CD14-positive monocyte (primary cell): ENCODE measurements around the gene ESRP2. TPM values are rescaled to one million over a fixed set of nuclear protein-coding genes. Genes with fewer than 3 reads are reported as not detected.

Experiments used
- DNase-seq, 3 donors: peaks; one replicate each; pipeline ENCODE4 v3.0.0-alpha.2; 2011 to 2022
- H2AFZ ChIP-seq: 2 replicates; pipeline ENCODE4 v1.6.0; 2012; ENCODE audit warnings: mild to moderate bottlenecking, low read depth, low read length, inconsistent platforms; ENCODE audit not compliant: insufficient read depth, poor library complexity, severe bottlenecking
- H3K27ac ChIP-seq, 2 donors: 1 replicate in 1 of 2; 2 replicates in 1 of 2; pipeline ENCODE4 v1.5.1; 2012 to 2013; ENCODE audit warnings: low read length in 2 of 2, control low read depth in 1 of 2, inconsistent platforms in 1 of 2, low read depth in 1 of 2, mild to moderate bottlenecking in 1 of 2
- H3K27me3 ChIP-seq, 2 donors: one replicate each; pipeline versions ENCODE4 v1.6.0 to v1.6.1; 2011 to 2013; ENCODE audit warnings: low read length in 2 of 2; ENCODE audit not compliant: control insufficient read depth in 2 of 2, insufficient read depth in 2 of 2
- H3K36me3 ChIP-seq, 2 donors: replicated peaks in 1 of 2; 1 replicate in 1 of 2; 2 replicates in 1 of 2; pipeline versions ENCODE4 v1.5.1 to v1.6.1; 2012 to 2013; ENCODE audit warnings: low read length in 2 of 2, control low read depth in 1 of 2, inconsistent platforms in 1 of 2, mild to moderate bottlenecking in 1 of 2; ENCODE audit not compliant: insufficient read depth in 2 of 2, control insufficient read depth in 1 of 2
- H3K4me1 ChIP-seq, 2 donors: 1 replicate in 1 of 2; 2 replicates in 1 of 2; pipeline versions ENCODE4 v1.5.1 to v1.6.1; 2012 to 2013; ENCODE audit warnings: low read length in 2 of 2, control low read depth in 1 of 2, inconsistent platforms in 1 of 2, mild to moderate bottlenecking in 1 of 2, moderate library complexity in 1 of 2; ENCODE audit not compliant: insufficient read depth in 2 of 2, control insufficient read depth in 1 of 2
- H3K4me2 ChIP-seq: replicated peaks from 2 replicates; pipeline ENCODE3; 2012; ENCODE audit warnings: low read length, moderate library complexity, mild to moderate bottlenecking; ENCODE audit not compliant: poor library complexity, severe bottlenecking; ENCODE audit errors: extremely low read depth
- H3K4me3 ChIP-seq, 3 experiments: fragments of 200-600 bp in 1 of 3; sonication (generic) in 1 of 3; replicated peaks in 1 of 3; 1 replicate in 2 of 3; 2 replicates in 1 of 3; pipeline ENCODE4 v1.5.1; 2011 to 2013; ENCODE audit warnings: low read length in 3 of 3, mild to moderate bottlenecking in 3 of 3, control low read depth in 2 of 3, low read depth in 2 of 3, inconsistent platforms in 1 of 3, moderate library complexity in 1 of 3
- H3K79me2 ChIP-seq: 2 replicates; pipeline ENCODE4 v1.6.0; 2012; ENCODE audit warnings: mild to moderate bottlenecking, control low read depth, inconsistent platforms, low read length, moderate library complexity; ENCODE audit not compliant: insufficient read depth
- H3K9ac ChIP-seq: 2 replicates; pipeline ENCODE4 v1.6.0; 2017; ENCODE audit warnings: low read length, mild to moderate bottlenecking; ENCODE audit not compliant: insufficient read depth, poor library complexity, severe bottlenecking
- H3K9me3 ChIP-seq, 2 donors: replicated peaks in 1 of 2; 1 replicate in 1 of 2; 2 replicates in 1 of 2; pipeline versions ENCODE4 v1.5.1 to v1.6.1; 2012 to 2013; ENCODE audit warnings: low read length in 2 of 2, control low read depth in 1 of 2; ENCODE audit not compliant: control insufficient read depth in 1 of 2, insufficient read depth in 1 of 2
- H4K20me1 ChIP-seq: 2 replicates; pipeline ENCODE4 v1.6.0; 2012; ENCODE audit warnings: mild to moderate bottlenecking, low read length, control low read depth, moderate library complexity; ENCODE audit not compliant: insufficient read depth
- H3K27ac Mint-ChIP-seq, 7 donors: one replicate each; pipeline ENCODE4 v1.8.0; 2020; ENCODE audit warnings: mild to moderate bottlenecking in 7 of 7, mixed read lengths in 7 of 7, moderate library complexity in 6 of 7, inconsistent platforms in 2 of 7
- H3K27me3 Mint-ChIP-seq, 3 donors: one replicate each; pipeline ENCODE4 v1.8.0; 2021 to 2022; ENCODE audit warnings: low read depth in 3 of 3, mild to moderate bottlenecking in 3 of 3, mixed read lengths in 3 of 3, moderate library complexity in 3 of 3, inconsistent platforms in 1 of 3
- H3K36me3 Mint-ChIP-seq, 2 donors: one replicate each; pipeline ENCODE4 v1.8.0; 2020; ENCODE audit warnings: mixed read lengths in 2 of 2, inconsistent platforms in 1 of 2, mild to moderate bottlenecking in 1 of 2
- H3K4me1 Mint-ChIP-seq: one replicate; pipeline ENCODE4 v1.8.0; 2020; ENCODE audit warnings: mild to moderate bottlenecking, mixed read lengths
- H3K4me3 Mint-ChIP-seq, 2 donors: one replicate each; pipeline ENCODE4 v1.8.0; 2020; ENCODE audit warnings: mild to moderate bottlenecking in 2 of 2, mixed read lengths in 2 of 2, moderate library complexity in 1 of 2
- H3K9me3 Mint-ChIP-seq, 7 donors: one replicate each; pipeline ENCODE4 v1.8.0; 2020 to 2022; ENCODE audit warnings: mixed read lengths in 7 of 7, mild to moderate bottlenecking in 6 of 7, moderate library complexity in 6 of 7, inconsistent platforms in 2 of 7
- CTCF ChIP-seq: fragments of 200-600 bp; IDR thresholded peaks from one replicate; pipeline ENCODE4 v1.8.0; 2022; ENCODE audit warnings: antibody characterized with exemption, mild to moderate bottlenecking
- WGBS: methylation state at CpG from one replicate; pipeline ENCODE4 v1.1.5; 2013; ENCODE audit warnings: missing lambda C conversion rate; ENCODE audit not compliant: insufficient coverage; 5-methylcytosine and 5-hydroxymethylcytosine counted together
- intact Hi-C, 2 donors: fragments of 100-400 bp; cut with micrococcal nuclease; formaldehyde crosslinking; loops; one replicate each; pipeline versions ENCODE4 v1.15.0 to v1.15.1; 2023
- polyA plus RNA-seq, 3 donors: library from polyadenylated mRNA; depleted of rRNA in 1 of 3; unstranded in 2 of 3; stranded (reverse) in 1 of 3; fragments of 300-500 nt in 2 of 3; fragments of >200 nt in 1 of 3; fragmentation: Illumina TruSeq in 2 of 3; gene quantifications; 1 replicate in 2 of 3; 2 replicates in 1 of 3; pipeline ENCODE4 v1.2.3, GENCODE V29; 2012 to 2021

ESRP2 gene
- polyA plus RNA-seq, 3 donors, result not detected

GRCh38 chr16:68190081-68190480, 45.8 kb downstream of the ESRP2 start:
- Histone ChIP-seq H3K36me3 (peaks cover 49 to 91% of the 10 kb centered on the region in 2 donors), H3K9me3 (no peaks in the 10 kb centered on the region), H3K9ac (no peak overlapping the region), H3K27me3 (no peaks in the 10 kb centered on the region), H4K20me1 (peaks cover 30% of the 10 kb centered on the region), H3K79me2 (peaks cover 4% of the 10 kb centered on the region), H3K4me3 (no peak overlapping the region), H3K4me1 (peaks cover 0 to 6% of the 10 kb centered on the region in 2 donors), H3K27ac (no peak overlapping the region), H2AFZ (no peak overlapping the region), H3K4me2 (no peak overlapping the region)
- Mint-ChIP-seq H3K27me3 (no peaks in the 10 kb centered on the region), H3K36me3 (peaks cover 43 to 78% of the 10 kb centered on the region in 2 donors), H3K4me3 (no peak overlapping the region), H3K27ac (peak overlapping the region in 2 of 7 donors; percentile 32 to 33), H3K4me1 (peaks cover 3% of the 10 kb centered on the region), H3K9me3 (peaks cover 0 to 4% (median 2%) of the 10 kb centered on the region in 7 donors)
- intact Hi-C loops, result no loop called here
- no peak for TF ChIP-seq CTCF
- peak; percentile 24 to 35 (median 29) for DNase-seq
- WGBS, result no CpG with 5 or more reads among the region's 1 CpG

DNA sequence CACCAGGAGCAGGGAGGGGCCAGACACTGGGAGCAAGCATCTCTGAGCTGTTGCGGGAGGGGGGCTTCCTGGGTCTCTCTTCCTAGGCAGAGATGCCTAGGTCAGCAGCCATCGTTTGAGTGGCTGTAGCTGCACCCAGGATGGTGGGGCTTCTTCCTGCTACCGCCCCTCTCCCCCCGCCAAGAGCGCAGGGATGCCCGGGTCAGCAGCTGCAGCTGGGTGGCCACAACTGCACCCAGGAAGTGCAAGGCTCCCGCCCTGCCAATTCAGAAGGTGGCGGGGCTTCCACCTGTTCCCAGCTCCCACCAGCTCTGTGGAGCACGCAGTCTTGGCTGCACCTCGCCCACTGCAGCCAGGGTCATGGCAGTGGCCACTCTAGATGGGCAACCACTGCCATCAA, 47.8 kb downstream of the ESRP2 start:
- Mint-ChIP-seq H3K9me3 (peaks cover 0 to 4% (median 2%) of the 10 kb centered on the region in 7 donors), H3K36me3 (peaks cover 44 to 83% of the 10 kb centered on the region in 2 donors), H3K4me3 (no peak overlapping the region), H3K27me3 (no peaks in the 10 kb centered on the region), H3K4me1 (peaks cover 3% of the 10 kb centered on the region), H3K27ac (peak overlapping the region in 2 of 7 donors; percentile 51 to 66)
- Histone ChIP-seq H3K9ac (no peak overlapping the region), H3K4me3 (no peak overlapping the region), H3K27ac (no peak overlapping the region), H2AFZ (no peak overlapping the region), H3K9me3 (no peaks in the 10 kb centered on the region), H3K27me3 (no peaks in the 10 kb centered on the region), H3K4me2 (no peak overlapping the region), H3K36me3 (peaks cover 51 to 90% of the 10 kb centered on the region in 2 donors), H3K79me2 (peaks cover 4% of the 10 kb centered on the region), H3K4me1 (peaks cover 0 to 6% of the 10 kb centered on the region in 2 donors), H4K20me1 (peaks cover 27% of the 10 kb centered on the region)
- no peak for TF ChIP-seq CTCF
- intact Hi-C loops, result no loop called here
- DNase-seq, result no peak
- 96% methylated on average over 9 of the region's 10 CpGs for WGBS
